GM12873 (cell line): ENCODE data around the gene CEP85L.
A peak's percentile ranks its signal among the peaks of the same experiment; 100 is the strongest.

Experiments
- TF ChIP-seq, protein P1 (sequence below): IDR thresholded peaks from 2 replicates; pipeline ENCODE4 v1.5.1; 2012; ENCODE audit warnings: low read depth, mild to moderate bottlenecking, moderate library complexity, low read length, control low read depth; ENCODE audit not compliant: insufficient read depth; ENCODE audit errors: missing control alignments

CEP85L gene

DNA sequence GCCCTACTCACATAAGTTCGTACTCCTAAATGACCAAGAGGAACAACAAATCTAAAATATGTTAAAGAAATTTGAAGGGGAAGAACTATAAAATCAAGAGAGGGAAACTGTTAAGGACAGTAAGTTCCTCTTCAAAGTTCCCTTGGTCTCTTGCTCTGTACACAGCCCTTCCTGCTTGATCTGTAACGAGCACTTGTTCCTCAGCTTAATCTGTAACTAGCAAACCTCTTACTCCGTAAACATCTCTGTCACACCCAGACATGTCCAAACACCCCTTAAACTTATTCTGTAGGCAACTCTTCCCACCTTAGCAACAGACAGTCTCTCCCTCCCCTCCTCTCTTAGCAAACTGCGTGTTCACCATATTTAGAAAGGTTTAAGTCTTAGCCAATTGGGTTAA is 73.4 kb downstream of the CEP85L start:
- TF ChIP-seq, protein P1, sequence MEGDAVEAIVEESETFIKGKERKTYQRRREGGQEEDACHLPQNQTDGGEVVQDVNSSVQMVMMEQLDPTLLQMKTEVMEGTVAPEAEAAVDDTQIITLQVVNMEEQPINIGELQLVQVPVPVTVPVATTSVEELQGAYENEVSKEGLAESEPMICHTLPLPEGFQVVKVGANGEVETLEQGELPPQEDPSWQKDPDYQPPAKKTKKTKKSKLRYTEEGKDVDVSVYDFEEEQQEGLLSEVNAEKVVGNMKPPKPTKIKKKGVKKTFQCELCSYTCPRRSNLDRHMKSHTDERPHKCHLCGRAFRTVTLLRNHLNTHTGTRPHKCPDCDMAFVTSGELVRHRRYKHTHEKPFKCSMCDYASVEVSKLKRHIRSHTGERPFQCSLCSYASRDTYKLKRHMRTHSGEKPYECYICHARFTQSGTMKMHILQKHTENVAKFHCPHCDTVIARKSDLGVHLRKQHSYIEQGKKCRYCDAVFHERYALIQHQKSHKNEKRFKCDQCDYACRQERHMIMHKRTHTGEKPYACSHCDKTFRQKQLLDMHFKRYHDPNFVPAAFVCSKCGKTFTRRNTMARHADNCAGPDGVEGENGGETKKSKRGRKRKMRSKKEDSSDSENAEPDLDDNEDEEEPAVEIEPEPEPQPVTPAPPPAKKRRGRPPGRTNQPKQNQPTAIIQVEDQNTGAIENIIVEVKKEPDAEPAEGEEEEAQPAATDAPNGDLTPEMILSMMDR: no peak

DNA sequence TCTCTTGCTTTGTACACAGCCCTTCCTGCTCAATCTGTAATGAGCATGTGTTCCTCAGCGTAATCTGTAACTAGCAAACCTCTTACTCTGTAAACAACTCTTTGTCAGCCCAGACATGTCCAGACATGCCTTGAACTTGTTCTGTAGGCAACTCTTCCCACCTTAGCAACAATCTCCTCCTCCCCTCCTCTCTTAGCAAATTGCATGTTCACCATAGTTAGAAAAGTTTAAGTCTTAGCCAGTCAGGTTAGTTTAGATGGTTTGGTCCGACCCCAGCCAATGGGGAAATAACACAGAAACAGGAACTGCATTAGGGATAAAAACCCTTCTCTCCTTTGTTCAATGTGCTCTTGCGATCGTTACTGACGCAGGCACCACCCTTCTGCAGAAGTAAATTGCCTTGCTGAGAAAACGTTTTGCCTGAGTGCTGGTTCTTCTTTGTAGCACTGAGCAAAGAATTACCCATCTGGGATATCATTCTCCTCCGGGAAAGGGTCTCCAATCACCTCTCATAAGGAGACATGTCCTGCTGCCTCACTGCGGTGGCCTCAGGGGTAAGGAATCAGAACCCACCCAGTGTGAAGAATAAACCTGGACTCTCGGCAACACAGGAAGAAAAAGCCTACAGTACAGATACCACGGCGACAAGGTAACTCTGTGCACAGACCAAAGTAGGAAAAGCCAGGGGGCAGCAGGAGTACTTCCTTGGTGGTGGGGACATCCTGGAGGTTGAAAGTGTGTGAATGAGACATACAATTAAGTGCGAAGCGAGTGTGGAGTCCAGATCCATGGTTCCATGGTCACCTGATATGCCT is 77.1 kb downstream of the CEP85L start:
- TF ChIP-seq, protein P1: no peak

DNA sequence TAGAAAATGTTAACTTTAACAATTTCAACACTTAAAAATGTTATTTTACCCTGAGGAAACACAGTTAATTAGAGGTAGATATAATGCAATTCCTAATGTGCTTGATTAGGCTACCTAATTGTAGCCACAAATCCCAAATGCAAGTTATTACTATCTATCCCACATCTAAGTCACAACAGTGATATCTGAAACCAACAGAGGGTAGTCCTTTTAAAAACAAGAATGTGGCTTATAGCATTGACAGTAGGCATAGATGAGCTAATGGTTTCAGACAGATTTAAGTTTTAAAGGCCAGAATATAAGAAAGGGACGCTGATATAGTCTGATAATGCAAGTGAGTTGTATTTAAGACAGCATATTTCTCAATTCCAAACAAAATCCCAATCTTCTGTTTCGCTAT is 80.3 kb downstream of the CEP85L start:
- TF ChIP-seq, protein P1: no peak

DNA sequence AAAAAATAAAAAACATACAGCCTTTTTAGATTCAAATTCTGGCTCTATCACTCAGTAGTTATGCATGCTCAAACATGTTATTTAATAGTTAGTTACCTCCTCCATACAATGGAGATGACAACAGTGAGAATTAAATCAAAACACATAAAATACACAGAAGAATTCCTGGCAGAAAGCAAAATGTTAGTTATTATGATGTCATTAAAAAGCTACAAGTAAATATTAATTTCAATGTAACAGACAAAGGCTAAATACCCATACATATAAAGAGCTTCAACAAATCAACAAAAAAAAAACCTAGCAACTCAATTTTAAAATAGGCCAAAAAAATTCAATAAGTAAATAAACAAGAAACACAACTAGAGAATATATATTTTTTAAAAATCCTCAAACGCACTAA is 81.9 kb downstream of the CEP85L start:
- TF ChIP-seq, protein P1: no peak

DNA sequence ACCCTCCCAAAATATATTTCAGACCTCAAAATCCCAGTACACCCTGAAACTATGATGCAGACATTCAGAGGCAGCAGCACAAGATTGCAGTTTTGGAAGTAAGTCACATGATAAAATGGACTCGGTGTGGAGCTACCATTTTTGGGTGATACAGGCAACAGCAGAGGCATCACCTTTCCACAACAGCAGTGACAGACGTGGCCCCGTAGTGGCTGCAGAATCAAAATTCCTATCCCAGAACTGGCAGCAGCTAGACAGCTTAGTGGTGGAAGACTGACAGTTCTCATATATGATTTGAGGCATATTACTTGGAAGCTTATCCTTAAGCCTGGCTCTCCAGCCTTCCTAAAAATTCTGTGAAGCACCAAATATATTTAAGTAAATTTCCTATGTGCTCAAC is 83.4 kb downstream of the CEP85L start:
- TF ChIP-seq, protein P1: no peak

DNA sequence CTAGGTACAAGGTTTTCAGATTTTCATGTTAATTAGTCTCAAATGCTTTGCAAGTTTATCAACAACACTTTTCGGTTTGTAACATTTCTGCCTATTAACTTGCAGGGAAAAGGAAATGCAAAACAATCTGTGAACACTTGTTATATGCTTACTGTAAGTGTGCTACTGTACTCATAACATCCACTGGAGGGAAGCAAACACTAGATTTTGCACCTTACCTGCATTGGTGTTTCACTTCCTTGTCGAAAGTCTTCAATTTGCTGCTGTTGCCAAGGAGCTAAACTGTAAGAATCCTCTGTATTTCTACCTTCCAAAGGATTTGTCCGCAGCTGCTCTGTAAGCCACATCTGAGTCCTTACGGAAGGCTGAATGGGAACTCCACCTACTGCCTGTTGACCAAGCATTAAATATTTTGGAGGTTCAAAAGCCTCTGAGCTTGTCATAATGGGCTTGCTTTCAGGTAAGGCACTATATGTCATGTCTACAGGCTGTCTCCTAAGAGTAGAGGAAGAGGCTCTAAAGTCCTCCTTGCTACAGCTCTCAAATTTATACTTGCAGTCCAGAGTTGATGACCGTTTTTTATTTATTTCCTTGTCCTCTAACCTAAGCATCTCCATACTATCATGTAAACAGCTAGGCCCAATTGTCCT is 86.0 kb downstream of the CEP85L start:
- TF ChIP-seq, protein P1: peak; percentile 77

DNA sequence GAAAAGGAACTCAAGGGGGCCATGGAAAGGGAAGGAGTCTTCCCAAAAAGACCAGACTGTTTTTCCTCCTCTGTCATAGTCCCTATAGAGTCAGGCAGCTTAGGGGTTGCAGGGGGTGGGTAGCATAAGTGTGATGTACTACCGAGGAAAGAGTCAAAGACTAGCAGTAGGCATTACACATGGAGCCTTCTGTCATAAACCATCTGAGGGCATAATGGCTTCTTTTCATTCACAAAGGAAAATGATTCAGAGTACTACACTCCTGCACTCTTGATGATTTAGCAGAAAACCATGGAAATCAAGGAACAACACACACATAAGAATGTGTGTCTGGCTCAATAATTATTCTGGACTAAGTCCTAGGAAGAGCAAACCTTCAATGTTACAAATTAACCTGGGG is 88.4 kb downstream of the CEP85L start:
- TF ChIP-seq, protein P1: no peak
